HT1080 (cell line): ENCODE data around the gene MARCHF3. TPM values are rescaled to one million over a fixed set of nuclear protein-coding genes. Genes with fewer than 3 reads are reported as not detected.
"Not testable (repeated sequence)": the region's sequence is repeated elsewhere in the genome, so short reads cannot be mapped to it uniquely, and the experiment has no call there.

Experiments
- DNase-seq: peaks from one replicate; pipeline ENCODE4 v3.0.0-alpha.2; 2015; ENCODE audit warnings: low read depth
- total RNA-seq: library from RNA; depleted of rRNA; stranded (reverse); fragments of >200 nt; shearing (Covaris generic); gene quantifications from 2 replicates; pipeline ENCODE4 v1.2.3, GENCODE V29; 2014

The MARCHF3 gene
- total RNA-seq, 1 experiment from 2014 or later: 9.9 TPM

- peak; percentile 27 for DNase-seq
These were observed 17.4 kb downstream of the MARCHF3 start for GRCh38 chr5:127012916-127013315.

- DNase-seq: no peak
These were observed 18.3 kb downstream of the MARCHF3 start for GRCh38 chr5:127011961-127012644.

GRCh38 chr5:127011153-127011552, 19.2 kb downstream of the MARCHF3 start:
- DNase-seq: peak; percentile 66

- no peak for DNase-seq
These were observed 20.0 kb downstream of the MARCHF3 start for GRCh38 chr5:127010362-127010761.

GRCh38 chr5:127009784-127010183, 20.6 kb downstream of the MARCHF3 start:
- no peak for DNase-seq

GRCh38 chr5:127008300-127008975, 21.9 kb downstream of the MARCHF3 start:
- DNase-seq: no peak

- DNase-seq: no peak
These were observed 22.8 kb downstream of the MARCHF3 start for GRCh38 chr5:127007522-127007921.

GRCh38 chr5:127006744-127007143, 23.6 kb downstream of the MARCHF3 start:
- DNase-seq: no peak

GRCh38 chr5:127005282-127005681, 25.1 kb downstream of the MARCHF3 start:
- DNase-seq: not testable (repeated sequence)

GRCh38 chr5:127004721-127005120, 25.6 kb downstream of the MARCHF3 start:
- DNase-seq: no peak

GRCh38 chr5:127003798-127004495, 26.4 kb downstream of the MARCHF3 start:
- no peak for DNase-seq

GRCh38 chr5:127002390-127002789, 28.0 kb downstream of the MARCHF3 start:
- peak; percentile 22 for DNase-seq

- peak; percentile 87 for DNase-seq
These were observed 28.6 kb downstream of the MARCHF3 start for GRCh38 chr5:127001621-127002296.

GRCh38 chr5:126998895-126999570, 31.3 kb downstream of the MARCHF3 start:
- DNase-seq: no peak

GRCh38 chr5:126998201-126998631, 32.1 kb downstream of the MARCHF3 start:
- no peak for DNase-seq

GRCh38 chr5:126995689-126996088, 34.7 kb downstream of the MARCHF3 start:
- no peak for DNase-seq

- no peak for DNase-seq
These were observed 35.3 kb downstream of the MARCHF3 start for GRCh38 chr5:126995039-126995438.

- no peak for DNase-seq
These were observed 35.9 kb downstream of the MARCHF3 start for GRCh38 chr5:126994485-126994884.

GRCh38 chr5:126988021-126988569, 42.3 kb downstream of the MARCHF3 start:
- no peak for DNase-seq

- no peak for DNase-seq
These were observed 43.0 kb downstream of the MARCHF3 start for GRCh38 chr5:126987271-126987899.
